PC-3 (cell line): Measurements from ENCODE around the gene NPEPL1. TPM values are rescaled to one million over a fixed set of nuclear protein-coding genes. Genes with fewer than 3 reads are reported as not detected.

ENCODE experiments used
- ATAC-seq: fragments of 200-7000 bp; cut with Tn5 transposase; 2 replicates; pipeline ENCODE4 v1.9.1; 2020; ENCODE audit warnings: mild to moderate bottlenecking, moderate library complexity
- BruUV-seq: library from RNA; stranded (reverse); fragments of 400-500 nt; replicated peaks from 2 replicates; lab custom pipeline; 2021; lab: Mats Ljungman, UMichigan
- CTCF ChIA-PET: fragments of 300-600 bp; sonication (Branson Sonifier 250); formaldehyde crosslinking; loops from one replicate; lab custom pipeline; 2022; ENCODE audit warnings: antibody characterized with exemption; lab: Charles Lee
- POLR2A ChIA-PET: fragments of 300-600 bp; sonication (Branson Sonifier 250); formaldehyde crosslinking; loops from one replicate; lab custom pipeline; 2022; ENCODE audit warnings: antibody characterized with exemption; ENCODE audit not compliant: unreplicated experiment; lab: Charles Lee
- DNase-seq: peaks from one replicate; pipeline ENCODE4 v3.0.0-alpha.2; 2015
- H2AFZ ChIP-seq: fragments of 300-600 bp; sonication (generic); 2 replicates; pipeline ENCODE4 v1.6.0; 2016; ENCODE audit warnings: antibody characterized with exemption, low read length
- H3F3A ChIP-seq: fragments of 300-600 bp; sonication (generic); one replicate; pipeline ENCODE4 v1.6.0; 2017; ENCODE audit warnings: antibody characterized with exemption, low read length, control low read depth, mild to moderate bottlenecking; ENCODE audit not compliant: unreplicated experiment
- H3K27ac ChIP-seq: fragments of 300-600 bp; sonication (generic); 2 replicates; pipeline ENCODE4 v1.5.1; 2016; ENCODE audit warnings: mild to moderate bottlenecking, low read length
- H3K27me3 ChIP-seq: fragments of 300-600 bp; sonication (generic); 2 replicates; pipeline ENCODE4 v1.6.1; 2016; ENCODE audit warnings: low read length, mixed read lengths
- H3K36me3 ChIP-seq: fragments of 300-600 bp; sonication (generic); 2 replicates; pipeline ENCODE4 v1.6.1; 2016; ENCODE audit warnings: low read depth, mixed run types, low read length, mixed read lengths
- H3K4me1 ChIP-seq: fragments of 300-600 bp; sonication (generic); 2 replicates; pipeline ENCODE4 v1.5.1; 2016; ENCODE audit warnings: low read length; ENCODE audit not compliant: insufficient read depth
- H3K4me2 ChIP-seq: fragments of 300-600 bp; sonication (generic); 2 replicates; pipeline ENCODE4 v1.6.0; 2016; ENCODE audit warnings: low read length
- H3K4me3 ChIP-seq: fragments of 300-600 bp; sonication (generic); 2 replicates; pipeline ENCODE4 v1.5.1; 2016; ENCODE audit warnings: mild to moderate bottlenecking, low read length, mixed read lengths
- H3K79me2 ChIP-seq: fragments of 300-600 bp; sonication (generic); 2 replicates; pipeline ENCODE4 v1.6.1; 2017; ENCODE audit warnings: low read length, mixed read lengths
- H3K9ac ChIP-seq: fragments of 300-600 bp; sonication (generic); 2 replicates; pipeline ENCODE4 v1.6.0; 2016; ENCODE audit warnings: mild to moderate bottlenecking, low read length
- H3K9me2 ChIP-seq: fragments of 300-600 bp; sonication (generic); replicated peaks from 2 replicates; pipeline ENCODE4 v1.6.1; 2016; ENCODE audit warnings: mixed run types, low read length, mixed read lengths
- H3K9me3 ChIP-seq: fragments of 300-600 bp; sonication (generic); 2 replicates; pipeline ENCODE4 v1.6.1; 2016; ENCODE audit warnings: low read length, mixed read lengths
- H4K20me1 ChIP-seq: fragments of 300-600 bp; sonication (generic); 2 replicates; pipeline ENCODE4 v1.6.1; 2016; ENCODE audit warnings: low read length, mixed read lengths
- EZH2 ChIP-seq: fragments of 300-600 bp; sonication (generic); IDR thresholded peaks from one replicate; pipeline ENCODE4 v1.6.1; 2017; ENCODE audit warnings: antibody characterized with exemption, mild to moderate bottlenecking, low read length; ENCODE audit not compliant: unreplicated experiment
- EZH2phosphoT487 ChIP-seq: fragments of 300-600 bp; sonication (generic); IDR thresholded peaks from 2 replicates; pipeline ENCODE4 v1.6.1; 2018; ENCODE audit warnings: mild to moderate bottlenecking, antibody characterized with exemption, low read length, borderline replicate concordance
- intact Hi-C: fragments of 100-400 bp; cut with micrococcal nuclease; formaldehyde crosslinking; loops from 2 replicates; pipeline ENCODE4 v1.9.0; 2023
- total RNA-seq: library from RNA; depleted of rRNA; stranded (reverse); fragments of >200 nt; gene quantifications from 2 replicates; pipeline ENCODE4 v1.2.3, GENCODE V29; 2014
- TF ChIP-seq, protein P1 (sequence below): fragments of 300-600 bp; sonication (generic); conservative IDR thresholded peaks from 2 replicates; pipeline ENCODE4 v1.5.1; 2017; ENCODE audit warnings: antibody characterized with exemption, low read depth, mild to moderate bottlenecking, low read length

The NPEPL1 gene
- total RNA-seq, 1 experiment from 2014 or later: 49.7 TPM

DNA sequence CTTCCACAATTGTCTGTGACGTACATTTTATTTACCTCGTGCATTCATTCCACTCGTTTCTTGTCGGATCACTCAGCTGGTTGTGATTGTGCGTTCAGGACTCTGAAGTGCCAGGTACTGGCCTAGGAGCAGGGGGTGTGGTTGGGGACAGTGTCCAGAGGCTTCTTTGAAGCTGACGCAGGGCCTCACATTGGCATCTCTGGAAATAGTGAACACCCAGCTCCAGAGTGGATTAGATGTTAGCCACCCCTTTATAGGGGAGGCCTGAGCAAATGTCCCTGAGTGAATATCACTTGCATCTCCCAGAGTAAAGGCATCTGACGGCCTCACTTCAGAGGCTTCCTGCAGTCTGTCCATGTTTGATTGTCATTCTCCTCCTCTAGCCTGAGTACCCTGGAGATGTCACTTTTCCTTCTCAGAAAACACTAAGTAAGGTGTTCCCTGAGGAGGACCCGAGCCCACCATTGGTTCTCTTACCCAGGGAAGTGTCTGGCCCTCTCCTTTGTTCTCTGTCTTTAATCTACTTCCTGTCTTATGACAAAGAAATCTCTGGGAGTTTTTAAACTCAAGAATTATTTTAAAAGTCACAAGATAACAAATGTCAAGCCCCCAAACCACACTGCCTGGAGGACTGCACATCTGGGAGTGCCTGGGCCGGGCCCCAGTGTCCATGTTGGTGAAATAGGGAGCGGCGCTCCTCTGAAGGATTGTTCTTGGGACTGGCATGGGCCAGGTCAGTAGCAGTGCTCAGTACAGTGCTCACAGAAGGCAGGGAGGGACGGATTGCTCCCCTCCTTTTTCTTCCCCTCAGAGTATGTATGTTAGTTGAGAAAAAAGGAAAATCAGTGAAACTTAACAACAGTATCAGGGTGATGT, 30.8 kb upstream of the NPEPL1 start:
- H3K4me3 ChIP-seq: no peak overlapping the region
- no peak for TF ChIP-seq EZH2
- no peak for TF ChIP-seq EZH2phosphoT487
- TF ChIP-seq, protein P1, sequence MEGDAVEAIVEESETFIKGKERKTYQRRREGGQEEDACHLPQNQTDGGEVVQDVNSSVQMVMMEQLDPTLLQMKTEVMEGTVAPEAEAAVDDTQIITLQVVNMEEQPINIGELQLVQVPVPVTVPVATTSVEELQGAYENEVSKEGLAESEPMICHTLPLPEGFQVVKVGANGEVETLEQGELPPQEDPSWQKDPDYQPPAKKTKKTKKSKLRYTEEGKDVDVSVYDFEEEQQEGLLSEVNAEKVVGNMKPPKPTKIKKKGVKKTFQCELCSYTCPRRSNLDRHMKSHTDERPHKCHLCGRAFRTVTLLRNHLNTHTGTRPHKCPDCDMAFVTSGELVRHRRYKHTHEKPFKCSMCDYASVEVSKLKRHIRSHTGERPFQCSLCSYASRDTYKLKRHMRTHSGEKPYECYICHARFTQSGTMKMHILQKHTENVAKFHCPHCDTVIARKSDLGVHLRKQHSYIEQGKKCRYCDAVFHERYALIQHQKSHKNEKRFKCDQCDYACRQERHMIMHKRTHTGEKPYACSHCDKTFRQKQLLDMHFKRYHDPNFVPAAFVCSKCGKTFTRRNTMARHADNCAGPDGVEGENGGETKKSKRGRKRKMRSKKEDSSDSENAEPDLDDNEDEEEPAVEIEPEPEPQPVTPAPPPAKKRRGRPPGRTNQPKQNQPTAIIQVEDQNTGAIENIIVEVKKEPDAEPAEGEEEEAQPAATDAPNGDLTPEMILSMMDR: no peak
- H4K20me1 ChIP-seq: peaks cover 24% of the 10 kb centered on the region
- H3F3A ChIP-seq: no peaks in the 10 kb centered on the region
- ATAC-seq: no peak
- CTCF ChIA-PET: no interaction called here
- no peak overlapping the region for H3K4me2 ChIP-seq
- H3K9me2 ChIP-seq: no peaks in the 10 kb centered on the region
- no peak overlapping the region for H3K9ac ChIP-seq
- H3K27me3 ChIP-seq: no peaks in the 10 kb centered on the region
- peaks cover 94% of the 10 kb centered on the region for H3K79me2 ChIP-seq
- peaks cover 37% of the 10 kb centered on the region; the same call in 1 of the 2 replicates for H3K36me3 ChIP-seq
- no peak overlapping the region for H3K27ac ChIP-seq
- peaks cover 26% of the 10 kb centered on the region for H3K4me1 ChIP-seq
- DNase-seq: no peak
- H3K9me3 ChIP-seq: no peaks in the 10 kb centered on the region
- intact Hi-C loops: no loop called here
- POLR2A ChIA-PET: no interaction called here
- no peak overlapping the region for H2AFZ ChIP-seq
- BruUV-seq: no TSS peak

DNA sequence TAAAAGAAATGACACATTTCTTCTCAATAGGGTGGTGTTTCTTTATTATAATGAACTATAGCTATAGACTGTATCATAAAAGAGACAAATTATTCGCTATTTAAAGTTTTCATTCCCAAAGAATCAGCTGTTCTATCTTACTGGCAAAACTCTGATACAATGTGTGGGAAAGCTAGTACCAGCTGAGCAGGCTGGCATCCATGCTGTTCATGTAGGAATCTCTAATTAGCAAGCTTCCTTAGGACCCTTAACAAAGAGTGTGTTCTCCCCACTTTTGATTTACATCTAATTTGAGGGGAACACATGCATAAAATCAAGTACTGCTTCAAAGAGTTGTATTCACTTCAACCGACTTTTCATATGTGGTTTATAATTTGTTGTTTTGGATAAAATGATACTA, 28.3 kb upstream of the NPEPL1 start:
- peaks cover 7% of the 10 kb centered on the region; the same call in 1 of the 2 replicates for H3K4me1 ChIP-seq
- H3F3A ChIP-seq: no peaks in the 10 kb centered on the region
- H2AFZ ChIP-seq: no peak overlapping the region
- no peak for TF ChIP-seq EZH2
- no peaks in the 10 kb centered on the region for H3K9me2 ChIP-seq
- ChIA-PET CTCF (no interaction called here), POLR2A (no interaction called here)
- no peak overlapping the region for H3K4me3 ChIP-seq
- H3K4me2 ChIP-seq: no peak overlapping the region
- no peaks in the 10 kb centered on the region for H3K27me3 ChIP-seq
- no peak overlapping the region for H3K27ac ChIP-seq
- H3K36me3 ChIP-seq: peaks cover 54% of the 10 kb centered on the region
- ATAC-seq (no peak), DNase-seq (no peak)
- intact Hi-C loops: no loop called here
- no peaks in the 10 kb centered on the region for H3K9me3 ChIP-seq
- H4K20me1 ChIP-seq: peaks cover 18% of the 10 kb centered on the region
- BruUV-seq: no TSS peak
- peaks cover 82% of the 10 kb centered on the region for H3K79me2 ChIP-seq
- H3K9ac ChIP-seq: no peak overlapping the region

DNA sequence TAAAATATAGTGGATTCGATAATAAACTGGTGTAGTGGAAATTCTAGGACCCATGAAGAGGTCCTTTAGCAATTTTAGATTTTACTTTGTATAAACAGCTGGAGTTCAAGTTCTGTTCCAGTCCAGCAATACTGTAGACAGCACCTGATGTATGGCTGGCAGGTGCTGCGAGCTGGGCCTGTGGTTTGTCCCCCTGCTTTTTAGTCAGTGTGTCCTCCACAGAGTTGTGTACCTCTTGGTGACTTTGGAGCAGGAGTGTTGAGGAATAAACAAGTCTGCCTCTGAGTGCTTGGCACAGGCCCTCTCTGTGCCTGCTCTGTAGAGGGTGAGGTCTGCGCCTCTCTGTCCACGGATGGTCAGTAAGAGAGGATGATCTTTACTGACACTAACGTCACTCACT, 27.7 kb upstream of the NPEPL1 start:
- H3K27ac ChIP-seq: no peak overlapping the region
- no peak overlapping the region for H3K9ac ChIP-seq
- peaks cover 13% of the 10 kb centered on the region for H4K20me1 ChIP-seq
- intact Hi-C loops: no loop called here
- H3K9me2 ChIP-seq: no peaks in the 10 kb centered on the region
- no peaks in the 10 kb centered on the region for H3F3A ChIP-seq
- no peak overlapping the region for H3K4me2 ChIP-seq
- no peaks in the 10 kb centered on the region for H3K9me3 ChIP-seq
- H3K4me1 ChIP-seq: peaks cover 1% of the 10 kb centered on the region; the same call in 1 of the 2 replicates
- no peaks in the 10 kb centered on the region for H3K27me3 ChIP-seq
- no peak for TF ChIP-seq EZH2
- no TSS peak for BruUV-seq
- ChIA-PET CTCF (no interaction called here), POLR2A (no interaction called here)
- no peak overlapping the region for H2AFZ ChIP-seq
- H3K4me3 ChIP-seq: no peak overlapping the region
- peaks cover 57% of the 10 kb centered on the region for H3K36me3 ChIP-seq
- DNase-seq (no peak), ATAC-seq (no peak)
- H3K79me2 ChIP-seq: peaks cover 77% of the 10 kb centered on the region
